Type B pancreatic cell (in vitro differentiated cells): ENCODE results near the gene PCAT7. TPM values are rescaled to one million over a fixed set of nuclear protein-coding genes. Genes with fewer than 3 reads are reported as not detected.
"Not testable (repeated sequence)": the region's sequence is repeated elsewhere in the genome, so short reads cannot be mapped to it uniquely, and the experiment has no call there.

Source experiments
- DNase-seq: peaks from one replicate; pipeline ENCODE4 v3.0.0; 2021; ENCODE audit warnings: mixed read lengths; ENCODE audit not compliant: unreplicated experiment; ENCODE audit errors: extremely low spot score
- H3K27ac Mint-ChIP-seq: 2 replicates; pipeline ENCODE4 v1.8.0; 2021; ENCODE audit warnings: mild to moderate bottlenecking, mixed read lengths
- H3K27me3 Mint-ChIP-seq: 2 replicates; pipeline ENCODE4 v1.8.0; 2021; ENCODE audit warnings: mixed read lengths
- H3K36me3 Mint-ChIP-seq: 2 replicates; pipeline ENCODE4 v1.8.0; 2021; ENCODE audit warnings: mixed read lengths
- H3K4me1 Mint-ChIP-seq: one replicate; pipeline ENCODE4 v1.8.0; 2021; ENCODE audit warnings: mixed read lengths; ENCODE audit not compliant: unreplicated experiment
- H3K4me3 Mint-ChIP-seq: 2 replicates; pipeline ENCODE4 v1.8.0; 2021; ENCODE audit warnings: mild to moderate bottlenecking, mixed read lengths
- H3K9me3 Mint-ChIP-seq: 2 replicates; pipeline ENCODE4 v1.8.0; 2021; ENCODE audit warnings: mixed read lengths
- CTCF ChIP-seq: fragments of 200-600 bp; sonication (generic); conservative IDR thresholded peaks from 2 replicates; pipeline ENCODE4 v1.5.0; 2021; ENCODE audit warnings: antibody characterized with exemption, mild to moderate bottlenecking
- total RNA-seq: library from RNA; stranded (reverse); gene quantifications from 2 replicates; pipeline ENCODE4 v1.2.1, GENCODE V29; 2021; ENCODE audit warnings: low replicate concordance

Gene PCAT7
- total RNA-seq, 1 donor from 2014 or later: 14.7 TPM

- H3K36me3 Mint-ChIP-seq: peaks cover 29% of the 10 kb centered on the region
Observed at GRCh38 chr9:94563548-94563947, 8.7 kb downstream of the PCAT7 start.

GRCh38 chr9:94564279-94564678 is 9.4 kb downstream of the PCAT7 start:
- H3K36me3 Mint-ChIP-seq: peaks cover 32% of the 10 kb centered on the region

More at GRCh38 chr9:94563548-94563947, 8.7 kb downstream of the PCAT7 start:
- Mint-ChIP-seq H3K27me3 (no peaks in the 10 kb centered on the region), H3K27ac (no peak overlapping the region), H3K4me1 (no peaks in the 10 kb centered on the region), H3K9me3 (peaks cover 5% of the 10 kb centered on the region), H3K4me3 (no peak overlapping the region)
- TF ChIP-seq CTCF: no peak
- no peak for DNase-seq

GRCh38 chr9:94566550-94566949 is 11.7 kb downstream of the PCAT7 start:
- H3K9me3 Mint-ChIP-seq: peaks cover 5% of the 10 kb centered on the region
- no peaks in the 10 kb centered on the region for H3K27me3 Mint-ChIP-seq
- no peak for TF ChIP-seq CTCF
- no peak for DNase-seq
- H3K4me3 Mint-ChIP-seq: no peak overlapping the region
- H3K4me1 Mint-ChIP-seq: no peaks in the 10 kb centered on the region
- peaks cover 31% of the 10 kb centered on the region for H3K36me3 Mint-ChIP-seq
- no peak overlapping the region for H3K27ac Mint-ChIP-seq

More at GRCh38 chr9:94564279-94564678, 9.4 kb downstream of the PCAT7 start:
- not testable (repeated sequence) for H3K4me3 Mint-ChIP-seq, H3K27me3 Mint-ChIP-seq, H3K9me3 Mint-ChIP-seq, H3K4me1 Mint-ChIP-seq, DNase-seq, H3K27ac Mint-ChIP-seq

GRCh38 chr9:94567271-94567670 is 12.4 kb downstream of the PCAT7 start:
- no peak for TF ChIP-seq CTCF
- Mint-ChIP-seq H3K4me1 (no peaks in the 10 kb centered on the region), H3K27me3 (peaks cover 3% of the 10 kb centered on the region), H3K36me3 (peaks cover 27% of the 10 kb centered on the region), H3K4me3 (no peak overlapping the region), H3K27ac (no peak overlapping the region), H3K9me3 (peaks cover 5% of the 10 kb centered on the region)
- no peak for DNase-seq

GRCh38 chr9:94568250-94568889 is 13.5 kb downstream of the PCAT7 start:
- Mint-ChIP-seq H3K9me3 (peaks cover 5% of the 10 kb centered on the region), H3K27ac (no peak overlapping the region), H3K36me3 (peaks cover 21% of the 10 kb centered on the region), H3K4me1 (no peaks in the 10 kb centered on the region), H3K4me3 (no peak overlapping the region), H3K27me3 (peaks cover 9% of the 10 kb centered on the region)
- DNase-seq: no peak
- no peak for TF ChIP-seq CTCF

- H3K27ac Mint-ChIP-seq: no peak overlapping the region
- no peak for DNase-seq
- H3K9me3 Mint-ChIP-seq: peaks cover 1% of the 10 kb centered on the region
- peaks cover 9% of the 10 kb centered on the region for H3K27me3 Mint-ChIP-seq
- no peaks in the 10 kb centered on the region for H3K4me1 Mint-ChIP-seq
- no peak for TF ChIP-seq CTCF
- no peak overlapping the region for H3K4me3 Mint-ChIP-seq
- H3K36me3 Mint-ChIP-seq: peaks cover 13% of the 10 kb centered on the region
Observed at GRCh38 chr9:94568972-94569712, 14.3 kb downstream of the PCAT7 start.
